Esophagus squamous epithelium (tissue), 4 donors: ENCODE results near the gene APOF.

ENCODE experiments used
- POLR2A ChIP-seq, 4 donors: fragments of 450-650 bp; IDR thresholded peaks; one replicate each; pipeline ENCODE4 v1.6.1; 2017; ENCODE audit warnings: antibody characterized with exemption in 4 of 4, mild to moderate bottlenecking in 4 of 4, moderate library complexity in 3 of 4
- TF ChIP-seq, protein P1 (sequence below), 6 experiments: fragments of 450-650 bp in 4 of 6; fragments of 200-600 bp in 2 of 6; sonication (generic) in 2 of 6; IDR thresholded peaks; one replicate each; pipeline ENCODE4 v1.5.1; 2016 to 2019; ENCODE audit warnings: antibody characterized with exemption in 6 of 6, mild to moderate bottlenecking in 4 of 6, moderate library complexity in 4 of 6

DNA sequence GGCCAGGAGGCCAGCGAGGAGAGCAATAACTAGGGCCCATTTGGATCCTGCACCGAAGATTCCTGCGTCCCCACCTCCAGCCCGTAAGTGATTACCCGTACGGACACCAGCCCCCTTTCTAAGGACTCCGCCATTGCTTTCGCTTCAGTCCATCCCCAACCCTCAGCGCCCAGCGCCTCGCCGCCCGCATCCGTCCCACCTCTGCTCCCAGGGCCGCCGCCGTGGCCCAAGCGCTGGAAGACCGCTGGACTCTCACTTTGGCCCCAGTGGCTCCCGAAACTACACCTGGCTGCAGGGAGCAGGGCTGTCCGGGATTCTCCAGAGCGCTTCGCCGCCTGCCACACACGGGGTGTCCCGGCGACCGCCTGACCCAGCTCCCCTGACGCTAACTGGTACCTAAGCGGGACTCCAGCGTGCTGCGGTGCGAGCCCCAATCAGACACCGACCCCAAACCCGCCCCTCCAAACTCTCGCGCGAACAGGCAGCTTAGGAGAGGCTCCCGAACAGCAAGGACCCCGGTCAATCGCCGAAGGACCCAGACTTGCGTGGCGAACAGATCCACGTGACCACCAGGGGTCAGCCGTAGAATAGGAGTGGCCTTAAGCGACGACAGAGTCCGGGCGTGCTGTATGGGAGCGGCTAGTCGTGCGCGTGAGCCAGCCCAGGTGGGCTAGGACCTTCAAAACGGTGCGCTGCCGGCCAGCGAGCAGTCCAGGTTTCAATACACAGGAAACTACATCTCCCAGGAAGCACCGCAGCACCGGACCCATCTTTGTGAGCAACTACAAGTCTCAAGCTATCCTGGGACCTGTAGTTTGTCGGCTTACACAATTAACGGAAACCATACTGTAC is 46.8 kb downstream of the APOF start, which contains the start of gene CNPY2:
- TF ChIP-seq POLR2A (IDR thresholded peaks at IDR 0.05), result peak in 3 of 4 donors; percentile 8 to 84 (median 74)
- TF ChIP-seq, protein P1, sequence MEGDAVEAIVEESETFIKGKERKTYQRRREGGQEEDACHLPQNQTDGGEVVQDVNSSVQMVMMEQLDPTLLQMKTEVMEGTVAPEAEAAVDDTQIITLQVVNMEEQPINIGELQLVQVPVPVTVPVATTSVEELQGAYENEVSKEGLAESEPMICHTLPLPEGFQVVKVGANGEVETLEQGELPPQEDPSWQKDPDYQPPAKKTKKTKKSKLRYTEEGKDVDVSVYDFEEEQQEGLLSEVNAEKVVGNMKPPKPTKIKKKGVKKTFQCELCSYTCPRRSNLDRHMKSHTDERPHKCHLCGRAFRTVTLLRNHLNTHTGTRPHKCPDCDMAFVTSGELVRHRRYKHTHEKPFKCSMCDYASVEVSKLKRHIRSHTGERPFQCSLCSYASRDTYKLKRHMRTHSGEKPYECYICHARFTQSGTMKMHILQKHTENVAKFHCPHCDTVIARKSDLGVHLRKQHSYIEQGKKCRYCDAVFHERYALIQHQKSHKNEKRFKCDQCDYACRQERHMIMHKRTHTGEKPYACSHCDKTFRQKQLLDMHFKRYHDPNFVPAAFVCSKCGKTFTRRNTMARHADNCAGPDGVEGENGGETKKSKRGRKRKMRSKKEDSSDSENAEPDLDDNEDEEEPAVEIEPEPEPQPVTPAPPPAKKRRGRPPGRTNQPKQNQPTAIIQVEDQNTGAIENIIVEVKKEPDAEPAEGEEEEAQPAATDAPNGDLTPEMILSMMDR (IDR thresholded peaks at IDR 0.05), result peak in 1 of 6 experiments; percentile 25
